Measurements from ENCODE around the gene MAP1A.

GRCh38 chr15:43489191-43489590 lies 28.2 kb upstream of the MAP1A start:
- no peak for TF ChIP-seq SIN3A (IDR thresholded peaks at IDR 0.05; ENCODE audit: borderline replicate concordance, insufficient read depth, low read length)
- no peak for TF ChIP-seq POLR2AphosphoS5 (IDR thresholded peaks at IDR 0.05; ENCODE audit: low read depth, low read length)
- TF ChIP-seq TAF1 (IDR thresholded peaks at IDR 0.05; ENCODE audit: borderline replicate concordance, insufficient read depth, low read length), result no peak

All from PFSK-1 (cell line).